HepG2 (cell line): ENCODE data around the gene HMBS. TPM values are rescaled to one million over a fixed set of nuclear protein-coding genes. Genes with fewer than 3 reads are reported as not detected.

ENCODE experiments used
- CHD4 ChIP-seq: fragments of 200-600 bp; sonication (generic); IDR thresholded peaks from 2 replicates; pipeline ENCODE4 v1.7.0; 2017; ENCODE audit warnings: mild to moderate bottlenecking, low read length, borderline replicate concordance
- DNMT3B ChIP-seq: conservative IDR thresholded peaks from 2 replicates; pipeline ENCODE4 v1.6.1; 2016; ENCODE audit warnings: missing biosample characterization, control low read depth
- EEA1 ChIP-seq: sonication (generic); formaldehyde crosslinking; IDR thresholded peaks from 2 replicates; pipeline ENCODE4 v1.5.1; 2020; ENCODE audit warnings: mild to moderate bottlenecking, missing genetic modification reagents, borderline replicate concordance
- FOXA3 ChIP-seq: IDR thresholded peaks from 2 replicates; pipeline ENCODE4 v1.6.1; 2016; ENCODE audit warnings: missing genetic modification reagents, missing compliant biosample characterization
- HOMEZ ChIP-seq: IDR thresholded peaks from 2 replicates; pipeline ENCODE4 v1.6.1; 2016; ENCODE audit warnings: low read depth
- HOXA9 ChIP-seq: sonication (generic); formaldehyde crosslinking; IDR thresholded peaks from 2 replicates; pipeline ENCODE4 v1.8.1; 2022; ENCODE audit warnings: missing genetic modification reagents, mild to moderate bottlenecking, moderate library complexity, borderline replicate concordance
- IKZF1 ChIP-seq: fragments of 450-650 bp; IDR thresholded peaks from 2 replicates; pipeline ENCODE4 v1.7.1; 2016
- MIER3 ChIP-seq: IDR thresholded peaks from 2 replicates; pipeline ENCODE4 v1.6.1; 2016; ENCODE audit warnings: missing compliant biosample characterization, borderline replicate concordance
- MLLT10 ChIP-seq: sonication (generic); formaldehyde crosslinking; IDR thresholded peaks from 2 replicates; pipeline ENCODE4 v1.4.0; 2020; ENCODE audit warnings: missing genetic modification reagents
- PPARG ChIP-seq: conservative IDR thresholded peaks from 2 replicates; pipeline ENCODE4 v1.6.1; 2016; ENCODE audit warnings: missing biosample characterization, missing genetic modification reagents
- RELA ChIP-seq: sonication (generic); formaldehyde crosslinking; IDR thresholded peaks from 2 replicates; pipeline ENCODE4 v1.4.0; 2020; ENCODE audit warnings: missing genetic modification reagents
- SIN3B ChIP-seq: fragments of 150-350 bp; IDR thresholded peaks from 2 replicates; pipeline ENCODE4 v1.6.1; 2014; ENCODE audit warnings: low read length
- SP5 ChIP-seq: IDR thresholded peaks from 2 replicates; pipeline ENCODE4 v1.6.1; 2016; ENCODE audit warnings: low read depth, borderline replicate concordance
- TIGD3 ChIP-seq: sonication (generic); formaldehyde crosslinking; IDR thresholded peaks from 2 replicates; pipeline ENCODE4 v1.5.1; 2020; ENCODE audit warnings: mild to moderate bottlenecking, missing genetic modification reagents, borderline replicate concordance
- ZBTB38 ChIP-seq: sonication (generic); formaldehyde crosslinking; IDR thresholded peaks from 2 replicates; pipeline ENCODE4 v1.5.1; 2020; ENCODE audit warnings: mild to moderate bottlenecking, missing genetic modification reagents
- ZMYM3 ChIP-seq: sonication (generic); formaldehyde crosslinking; IDR thresholded peaks from 2 replicates; pipeline ENCODE4 v1.5.1; 2020; ENCODE audit warnings: mild to moderate bottlenecking, missing genetic modification reagents
- ZNF672 ChIP-seq: sonication (generic); formaldehyde crosslinking; IDR thresholded peaks from 2 replicates; pipeline ENCODE4 v1.8.1; 2022; ENCODE audit warnings: missing genetic modification reagents
- ZNF713 ChIP-seq: sonication (generic); formaldehyde crosslinking; IDR thresholded peaks from 2 replicates; pipeline ENCODE4 v1.4.0; 2020; ENCODE audit warnings: mild to moderate bottlenecking, missing genetic modification reagents
- ZNF724P ChIP-seq: sonication (generic); formaldehyde crosslinking; IDR thresholded peaks from 2 replicates; pipeline ENCODE4 v1.8.0; 2022; ENCODE audit warnings: missing genetic modification reagents, borderline replicate concordance
- polyA plus RNA-seq, 8 experiments: library from polyadenylated mRNA; depleted of rRNA in 3 of 8; stranded (reverse) in 7 of 8; unstranded in 1 of 8; fragments of >200 nt; fragmentation: Illumina TruSeq in 4 of 8; extraction: Trizol in 4 of 8; gene quantifications; 2 replicates each; pipeline versions ENCODE4 v1.2.1 to v1.2.3, GENCODE V29; 2011 to 2016; ENCODE audit warnings: low read depth in 4 of 8, missing spikeins in 1 of 8, mixed read lengths in 1 of 8; ENCODE audit not compliant: insufficient read depth in 1 of 8
- total RNA-seq, 5 experiments: library from RNA; depleted of rRNA; stranded (reverse); fragments of >200 nt; fragmentation: Illumina TruSeq; extraction: Trizol; gene quantifications; 2 replicates each; pipeline ENCODE4 v1.2.3, GENCODE V29; 2016; ENCODE audit warnings: low read depth in 1 of 5
- TF ChIP-seq, protein P1 (sequence below): sonication (generic); formaldehyde crosslinking; IDR thresholded peaks from 2 replicates; pipeline ENCODE4 v1.5.0; 2020; ENCODE audit warnings: mild to moderate bottlenecking, missing genetic modification reagents
- TF ChIP-seq, protein P2 (sequence below): sonication (generic); formaldehyde crosslinking; IDR thresholded peaks from 2 replicates; pipeline ENCODE4 v1.8.0; 2022; ENCODE audit warnings: missing genetic modification reagents, mild to moderate bottlenecking, borderline replicate concordance
- TF ChIP-seq, protein P3 (sequence below): sonication (generic); formaldehyde crosslinking; IDR thresholded peaks from 2 replicates; pipeline ENCODE4; 2020; ENCODE audit warnings: missing genetic modification reagents, mild to moderate bottlenecking, borderline replicate concordance

HMBS gene
- total and polyA plus RNA-seq, 2 of the 13 experiments (the other 11 are each of a cell fraction or from before 2014, with no cell fraction given) = 9.4 to 46.9 TPM

GRCh38 chr11:119057000-119057769 is 27.5 kb upstream of the HMBS start, which contains the start of gene HYOU1 (continued):
- TF ChIP-seq, protein P1, sequence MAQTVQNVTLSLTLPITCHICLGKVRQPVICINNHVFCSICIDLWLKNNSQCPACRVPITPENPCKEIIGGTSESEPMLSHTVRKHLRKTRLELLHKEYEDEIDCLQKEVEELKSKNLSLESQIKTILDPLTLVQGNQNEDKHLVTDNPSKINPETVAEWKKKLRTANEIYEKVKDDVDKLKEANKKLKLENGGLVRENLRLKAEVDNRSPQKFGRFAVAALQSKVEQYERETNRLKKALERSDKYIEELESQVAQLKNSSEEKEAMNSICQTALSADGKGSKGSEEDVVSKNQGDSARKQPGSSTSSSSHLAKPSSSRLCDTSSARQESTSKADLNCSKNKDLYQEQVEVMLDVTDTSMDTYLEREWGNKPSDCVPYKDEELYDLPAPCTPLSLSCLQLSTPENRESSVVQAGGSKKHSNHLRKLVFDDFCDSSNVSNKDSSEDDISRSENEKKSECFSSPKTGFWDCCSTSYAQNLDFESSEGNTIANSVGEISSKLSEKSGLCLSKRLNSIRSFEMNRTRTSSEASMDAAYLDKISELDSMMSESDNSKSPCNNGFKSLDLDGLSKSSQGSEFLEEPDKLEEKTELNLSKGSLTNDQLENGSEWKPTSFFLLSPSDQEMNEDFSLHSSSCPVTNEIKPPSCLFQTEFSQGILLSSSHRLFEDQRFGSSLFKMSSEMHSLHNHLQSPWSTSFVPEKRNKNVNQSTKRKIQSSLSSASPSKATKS (CRISPR knock-in tag) = no peak
- no peak; the same call in 1 of the 2 replicates for TF ChIP-seq SIN3B
- TF ChIP-seq ZBTB38 (CRISPR knock-in tag) = no peak
- no peak for TF ChIP-seq ZNF713 (CRISPR knock-in tag)
- TF ChIP-seq, protein P2, sequence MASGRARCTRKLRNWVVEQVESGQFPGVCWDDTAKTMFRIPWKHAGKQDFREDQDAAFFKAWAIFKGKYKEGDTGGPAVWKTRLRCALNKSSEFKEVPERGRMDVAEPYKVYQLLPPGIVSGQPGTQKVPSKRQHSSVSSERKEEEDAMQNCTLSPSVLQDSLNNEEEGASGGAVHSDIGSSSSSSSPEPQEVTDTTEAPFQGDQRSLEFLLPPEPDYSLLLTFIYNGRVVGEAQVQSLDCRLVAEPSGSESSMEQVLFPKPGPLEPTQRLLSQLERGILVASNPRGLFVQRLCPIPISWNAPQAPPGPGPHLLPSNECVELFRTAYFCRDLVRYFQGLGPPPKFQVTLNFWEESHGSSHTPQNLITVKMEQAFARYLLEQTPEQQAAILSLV (CRISPR knock-in tag) = 0 out of 2 replicates have a peak, but pooled peaks have one; percentile 18
- TF ChIP-seq CHD4 = no peak
- TF ChIP-seq MIER3 = no peak
- no peak for TF ChIP-seq MLLT10 (CRISPR knock-in tag)
- TF ChIP-seq DNMT3B = no peak
- TF ChIP-seq HOMEZ (CRISPR knock-in tag) = no peak
- TF ChIP-seq FOXA3 (CRISPR knock-in tag) = peak; percentile 16; the same call in 1 of the 2 replicates
- no peak for TF ChIP-seq SP5 (CRISPR knock-in tag)
- TF ChIP-seq PPARG = 0 out of 2 replicates have a peak, but pooled peaks have one; percentile 41
- TF ChIP-seq ZNF672 (CRISPR knock-in tag) = no peak
- no peak for TF ChIP-seq TIGD3
- no peak for TF ChIP-seq ZNF724P (CRISPR knock-in tag)
- no peak for TF ChIP-seq ZMYM3 (CRISPR knock-in tag)
- TF ChIP-seq EEA1 (CRISPR knock-in tag) = no peak
- TF ChIP-seq IKZF1 = no peak
- no peak for TF ChIP-seq HOXA9 (CRISPR knock-in tag)
- no peak for TF ChIP-seq RELA (CRISPR knock-in tag)
- TF ChIP-seq, protein P3, sequence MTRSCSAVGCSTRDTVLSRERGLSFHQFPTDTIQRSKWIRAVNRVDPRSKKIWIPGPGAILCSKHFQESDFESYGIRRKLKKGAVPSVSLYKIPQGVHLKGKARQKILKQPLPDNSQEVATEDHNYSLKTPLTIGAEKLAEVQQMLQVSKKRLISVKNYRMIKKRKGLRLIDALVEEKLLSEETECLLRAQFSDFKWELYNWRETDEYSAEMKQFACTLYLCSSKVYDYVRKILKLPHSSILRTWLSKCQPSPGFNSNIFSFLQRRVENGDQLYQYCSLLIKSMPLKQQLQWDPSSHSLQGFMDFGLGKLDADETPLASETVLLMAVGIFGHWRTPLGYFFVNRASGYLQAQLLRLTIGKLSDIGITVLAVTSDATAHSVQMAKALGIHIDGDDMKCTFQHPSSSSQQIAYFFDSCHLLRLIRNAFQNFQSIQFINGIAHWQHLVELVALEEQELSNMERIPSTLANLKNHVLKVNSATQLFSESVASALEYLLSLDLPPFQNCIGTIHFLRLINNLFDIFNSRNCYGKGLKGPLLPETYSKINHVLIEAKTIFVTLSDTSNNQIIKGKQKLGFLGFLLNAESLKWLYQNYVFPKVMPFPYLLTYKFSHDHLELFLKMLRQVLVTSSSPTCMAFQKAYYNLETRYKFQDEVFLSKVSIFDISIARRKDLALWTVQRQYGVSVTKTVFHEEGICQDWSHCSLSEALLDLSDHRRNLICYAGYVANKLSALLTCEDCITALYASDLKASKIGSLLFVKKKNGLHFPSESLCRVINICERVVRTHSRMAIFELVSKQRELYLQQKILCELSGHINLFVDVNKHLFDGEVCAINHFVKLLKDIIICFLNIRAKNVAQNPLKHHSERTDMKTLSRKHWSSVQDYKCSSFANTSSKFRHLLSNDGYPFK (CRISPR knock-in tag) = no peak; the same call in 1 of the 2 replicates
